Hindlimb muscle (tissue), 1 donor: ENCODE measurements around the gene HOXD1. TPM values are rescaled to one million over a fixed set of nuclear protein-coding genes. Genes with fewer than 3 reads are reported as not detected.

Experiments
- DNase-seq: peaks from one replicate; pipeline ENCODE4 v3.0.0-alpha.2; 2013
- polyA plus RNA-seq: library from polyadenylated mRNA; unstranded; fragments of 120-200 nt; gene quantifications from one replicate; pipeline ENCODE4 v1.2.1, GENCODE V29; 2013; ENCODE audit not compliant: insufficient read length

HOXD1 gene
- polyA plus RNA-seq, 1 donor: 0.57 TPM

- no peak for DNase-seq
These were observed 3.7 kb upstream of the HOXD1 start for GRCh38 chr2:176184749-176185148.

GRCh38 chr2:176186024-176186423, 2.4 kb upstream of the HOXD1 start:
- DNase-seq: no peak

- DNase-seq: no peak
These were observed 1.1 kb upstream of the HOXD1 start for GRCh38 chr2:176187200-176187898.

GRCh38 chr2:176188774-176189680, 559 bp downstream of the HOXD1 start:
- DNase-seq: no peak

GRCh38 chr2:176189681-176190641, 1.5 kb downstream of the HOXD1 start:
- no peak for DNase-seq

- DNase-seq: no peak
These were observed 3.9 kb downstream of the HOXD1 start for GRCh38 chr2:176192351-176192750.

GRCh38 chr2:176193048-176193447, 4.6 kb downstream of the HOXD1 start:
- DNase-seq: no peak

GRCh38 chr2:176199902-176200301, 11.4 kb downstream of the HOXD1 start:
- no peak for DNase-seq

- DNase-seq: no peak
These were observed 12.5 kb downstream of the HOXD1 start for GRCh38 chr2:176200971-176201370.

GRCh38 chr2:176202491-176202890, 14.0 kb downstream of the HOXD1 start:
- DNase-seq: no peak

GRCh38 chr2:176205126-176205525, 16.7 kb downstream of the HOXD1 start:
- no peak for DNase-seq

- DNase-seq: no peak
These were observed 17.7 kb downstream of the HOXD1 start for GRCh38 chr2:176206136-176206535.

GRCh38 chr2:176206682-176207081, 18.2 kb downstream of the HOXD1 start:
- DNase-seq: peak; percentile 14

GRCh38 chr2:176211110-176211509, 22.6 kb downstream of the HOXD1 start:
- no peak for DNase-seq

GRCh38 chr2:176212276-176212675, 23.8 kb downstream of the HOXD1 start:
- DNase-seq: no peak

GRCh38 chr2:176213406-176213805, 24.9 kb downstream of the HOXD1 start:
- no peak for DNase-seq

- no peak for DNase-seq
These were observed 39.4 kb downstream of the HOXD1 start for GRCh38 chr2:176227874-176228273.

- DNase-seq: no peak
These were observed 45.7 kb downstream of the HOXD1 start for GRCh38 chr2:176234156-176234555.

GRCh38 chr2:176234940-176235339, 46.5 kb downstream of the HOXD1 start:
- DNase-seq: peak; percentile 21

- DNase-seq: no peak
These were observed 49.0 kb downstream of the HOXD1 start for GRCh38 chr2:176237456-176237855.

- no peak for DNase-seq
These were observed 50.6 kb downstream of the HOXD1 start for GRCh38 chr2:176239031-176239430.

- no peak for DNase-seq
These were observed 51.8 kb downstream of the HOXD1 start for GRCh38 chr2:176240301-176240700.
